HG02642 (cell line): ENCODE results near the gene ZNF554.
"Not testable (repeated sequence)": the region's sequence is repeated elsewhere in the genome, so short reads cannot be mapped to it uniquely, and the experiment has no call there.

Experiments used
- ATAC-seq: cut with Tn5 transposase; IDR thresholded peaks from one replicate; pipeline ENCODE4 v1.9.1; 2021; ENCODE audit warnings: mild to moderate bottlenecking; ENCODE audit not compliant: unreplicated experiment, poor library complexity

The ZNF554 gene

GRCh38 chr19:2790557-2791271 is 29.0 kb upstream of the ZNF554 start:
- ATAC-seq: no peak

DNA sequence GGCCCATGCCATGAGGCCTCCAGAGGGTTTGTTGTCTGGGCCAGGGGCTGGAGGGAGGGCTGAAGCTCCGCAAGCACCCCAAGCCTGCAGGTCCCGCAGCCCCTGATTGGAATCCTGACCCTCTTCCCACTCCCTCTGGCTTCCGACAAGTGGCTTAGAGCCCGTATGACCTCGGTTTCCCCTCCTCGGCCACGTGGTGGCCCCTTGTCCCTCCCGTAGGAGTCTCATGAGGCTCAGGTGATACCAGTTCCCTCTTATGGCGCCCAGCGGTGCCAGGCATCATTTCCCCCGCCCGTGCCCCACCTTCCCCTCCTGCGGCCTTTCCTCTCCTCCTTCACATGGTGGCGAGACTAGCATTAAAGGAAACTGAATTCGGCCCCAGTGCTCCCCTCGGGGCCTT is 28.2 kb upstream of the ZNF554 start:
- no peak for ATAC-seq

GRCh38 chr19:2791876-2792275 is 27.8 kb upstream of the ZNF554 start:
- ATAC-seq: no peak

DNA sequence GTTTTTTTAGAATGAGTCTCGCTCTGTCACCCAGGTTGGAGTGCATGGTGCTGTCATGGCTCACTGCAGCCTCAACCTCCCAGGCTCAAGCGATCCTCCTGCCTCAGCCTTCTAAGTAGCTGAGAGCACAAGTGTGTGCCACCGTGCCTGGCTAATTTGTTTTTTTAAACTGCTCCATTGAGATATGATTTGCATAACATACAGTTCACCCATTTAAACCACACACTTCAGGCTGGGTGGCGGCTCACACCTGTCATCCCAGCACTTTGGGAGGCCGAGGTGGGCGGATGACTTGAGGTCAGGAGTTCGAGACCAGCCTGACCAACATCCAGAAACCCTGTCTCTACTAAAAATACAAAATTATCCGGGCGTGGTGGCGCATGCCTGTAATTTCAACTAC is 27.0 kb upstream of the ZNF554 start:
- not testable (repeated sequence) for ATAC-seq

DNA sequence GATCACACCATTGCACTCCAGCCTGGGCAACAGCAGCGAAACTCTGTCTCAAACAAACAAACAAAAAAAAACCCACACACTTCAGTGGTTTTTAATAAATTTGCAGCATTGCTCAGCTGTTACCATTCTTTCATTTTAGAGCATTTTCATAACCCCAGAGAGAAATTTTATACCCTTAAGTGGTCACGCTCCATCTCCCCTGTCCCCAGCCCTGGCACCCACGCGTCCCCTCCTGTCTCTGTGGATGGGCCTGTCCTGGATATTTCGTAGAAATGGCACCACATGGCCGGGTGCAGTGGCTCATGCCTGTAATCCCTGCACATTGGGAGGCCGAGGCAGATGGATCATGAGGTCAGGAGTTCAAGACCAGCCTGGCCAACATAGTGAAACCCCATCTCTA is 26.5 kb upstream of the ZNF554 start:
- no peak for ATAC-seq

GRCh38 chr19:2793577-2793976 is 26.1 kb upstream of the ZNF554 start:
- no peak for ATAC-seq

GRCh38 chr19:2795827-2796658 is 23.6 kb upstream of the ZNF554 start:
- no peak for ATAC-seq

GRCh38 chr19:2796659-2797266 is 22.9 kb upstream of the ZNF554 start:
- ATAC-seq: no peak

- no peak for ATAC-seq
These were observed 22.4 kb upstream of the ZNF554 start for GRCh38 chr19:2797280-2797679.

DNA sequence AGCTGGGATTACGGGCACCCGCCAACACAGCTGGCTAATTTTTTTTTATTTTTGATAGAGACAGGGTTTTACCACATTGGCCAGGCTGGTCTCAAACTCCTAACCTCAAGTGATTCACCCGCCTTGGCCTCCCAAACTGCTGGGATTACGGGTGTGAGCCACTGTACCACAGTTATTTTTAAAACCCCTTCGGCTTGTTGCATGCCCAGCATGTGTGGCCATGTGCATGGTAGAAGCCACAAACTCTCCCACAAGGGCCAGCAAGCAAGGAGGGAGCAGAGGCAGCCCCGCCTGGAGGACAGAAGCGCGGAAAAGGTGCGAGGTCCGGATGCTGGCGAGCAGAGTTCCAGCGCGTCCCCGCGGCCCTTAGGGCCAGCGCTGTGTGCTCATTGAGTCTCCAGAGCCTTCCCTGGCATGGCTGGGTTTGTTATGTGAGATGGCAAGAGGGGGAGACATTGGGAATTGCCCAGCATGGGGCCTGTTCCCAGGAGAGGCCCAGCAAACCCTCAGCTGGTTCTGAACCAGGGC is 21.4 kb upstream of the ZNF554 start:
- no peak for ATAC-seq

- ATAC-seq: no peak
These were observed 20.9 kb upstream of the ZNF554 start for GRCh38 chr19:2798733-2799132.

- ATAC-seq: no peak
These were observed 20.2 kb upstream of the ZNF554 start for GRCh38 chr19:2799273-2800020.

- ATAC-seq: no peak
These were observed 19.2 kb upstream of the ZNF554 start for GRCh38 chr19:2800506-2800905.

GRCh38 chr19:2802826-2803225 is 16.8 kb upstream of the ZNF554 start:
- ATAC-seq: no peak

DNA sequence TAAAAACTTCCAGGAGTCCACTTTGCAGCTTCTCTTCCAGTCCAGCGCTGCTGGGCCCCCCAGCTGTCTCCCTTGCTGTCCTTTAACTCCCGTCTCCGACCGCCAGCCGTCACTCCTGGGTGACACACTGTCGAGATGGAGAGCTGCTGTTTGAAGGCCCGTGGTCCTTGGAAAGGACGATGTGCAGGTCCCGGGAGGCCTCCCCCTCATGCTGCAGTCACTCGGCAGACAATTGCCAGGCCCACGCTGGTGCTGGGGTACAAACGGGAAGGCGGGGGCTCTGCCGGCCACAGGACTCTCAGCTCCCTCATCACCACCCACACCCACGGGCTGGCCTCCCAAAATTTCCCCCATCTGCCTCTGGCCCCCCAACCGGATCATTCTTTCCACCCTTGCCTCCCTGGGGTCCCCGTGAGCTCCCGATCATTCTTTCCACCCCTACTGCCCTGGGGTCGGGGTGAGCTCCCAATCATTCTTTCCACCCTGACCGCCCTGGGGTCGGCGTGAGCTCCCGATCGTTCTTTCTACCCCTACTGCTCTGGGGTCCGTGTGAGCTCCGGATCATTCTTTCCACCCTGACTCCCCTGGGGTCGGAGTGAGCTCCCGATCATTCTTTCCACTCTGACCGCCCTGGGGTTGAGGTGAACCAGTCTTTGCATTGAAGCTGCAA is 16.0 kb upstream of the ZNF554 start:
- ATAC-seq: no peak

- ATAC-seq: no peak
These were observed 15.3 kb upstream of the ZNF554 start for GRCh38 chr19:2804156-2805004.

- ATAC-seq: no peak
These were observed 14.3 kb upstream of the ZNF554 start for GRCh38 chr19:2805261-2805900.

DNA sequence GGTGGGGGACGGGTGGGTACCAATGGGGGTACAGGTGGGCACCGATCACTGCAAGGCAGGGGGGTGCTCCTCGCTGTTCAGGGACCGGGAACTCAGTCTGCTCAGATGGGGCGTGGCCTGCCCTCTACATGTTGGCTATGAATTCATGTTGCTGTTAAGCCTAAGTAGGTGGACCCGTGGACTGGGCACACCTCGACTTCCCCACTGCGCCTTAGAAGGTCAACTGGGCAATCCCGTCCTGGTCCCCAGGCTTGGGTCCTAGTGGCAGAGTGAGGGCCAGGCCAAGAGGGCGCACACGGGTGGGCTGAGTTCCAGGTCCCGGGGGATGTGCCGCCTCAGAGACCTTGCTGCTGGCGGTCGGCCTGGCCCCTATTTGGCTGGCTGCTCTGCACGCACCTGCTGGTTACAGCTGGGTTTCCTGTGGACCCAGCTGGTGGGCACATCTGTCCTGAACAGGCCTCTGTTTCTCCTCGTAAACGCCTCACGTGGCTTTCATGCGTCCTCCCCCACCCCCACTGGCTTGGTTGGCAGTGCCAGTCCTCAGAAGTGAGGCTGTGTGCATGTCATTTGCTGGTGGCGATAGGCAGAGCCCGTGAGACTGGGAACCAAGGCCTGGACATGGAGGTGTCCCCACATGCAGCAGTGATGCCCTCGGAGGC is 13.5 kb upstream of the ZNF554 start:
- ATAC-seq: no peak
